Testis (tissue), 5 donors: ENCODE measurements around the gene OR6K2. TPM values are rescaled to one million over a fixed set of nuclear protein-coding genes. Genes with fewer than 3 reads are reported as not detected.

Source experiments
- DNase-seq: peaks from one replicate; pipeline ENCODE4 v3.0.0-alpha.2; 2019
- H3K27ac ChIP-seq, 2 donors: fragments of 200-600 bp; sonication (generic); one replicate each; pipeline ENCODE4 v1.5.1; 2019
- H3K27me3 ChIP-seq: fragments of 200-600 bp; sonication (generic); one replicate; pipeline ENCODE4 v1.5.1; 2019
- H3K36me3 ChIP-seq: fragments of 200-600 bp; sonication (generic); one replicate; pipeline ENCODE4 v1.5.1; 2017; ENCODE audit warnings: low read depth; ENCODE audit errors: missing control alignments
- H3K4me1 ChIP-seq: fragments of 200-600 bp; sonication (generic); one replicate; pipeline ENCODE4 v1.5.1; 2019
- H3K4me3 ChIP-seq, 2 donors: fragments of 200-600 bp; sonication (generic); one replicate each; pipeline ENCODE4 v1.5.1; 2017 to 2019
- H3K9me3 ChIP-seq: fragments of 200-600 bp; sonication (generic); one replicate; pipeline ENCODE4 v1.5.1; 2017
- POLR2A ChIP-seq: fragments of 450-650 bp; IDR thresholded peaks from one replicate; pipeline ENCODE4 v1.6.1; 2017; ENCODE audit warnings: antibody characterized with exemption, mild to moderate bottlenecking, moderate library complexity
- WGBS, 2 donors: methylation state at CpG; one replicate each; pipeline ENCODE4 v1.1.5; 2018; 5-methylcytosine and 5-hydroxymethylcytosine counted together
- intact Hi-C: fragments of 100-400 bp; cut with DNase I; formaldehyde crosslinking; loops from one replicate; pipeline ENCODE4 v1.15.1; 2023; ENCODE audit warnings: low total_unique reads
- long read RNA-seq, 2 donors: transcript quantifications; one replicate each; lab custom pipeline, GENCODE V29; 2026
- polyA plus RNA-seq: library from polyadenylated mRNA; stranded (reverse); fragments of 350-450 nt; fragmentation: Illumina TruSeq; extraction: RNeasy Lipid Tissue Mini Kit (QIAGEN cat#74804); gene quantifications from one replicate; pipeline ENCODE4 v1.2.3, GENCODE V29; 2014; ENCODE audit warnings: low read depth, low replicate concordance; ENCODE audit not compliant: insufficient read depth
- total RNA-seq, 2 donors: library from RNA; depleted of rRNA; stranded (reverse); fragments of >200 nt; gene quantifications; one replicate each; pipeline ENCODE4 v1.2.3, GENCODE V29; 2016
- TF ChIP-seq, protein P1 (sequence below), 3 experiments: fragments of 450-650 bp in 2 of 3; fragments of 200-600 bp in 1 of 3; sonication (generic) in 1 of 3; IDR thresholded peaks; one replicate each; pipeline ENCODE4 v1.5.1; 2016 to 2019; ENCODE audit warnings: antibody characterized with exemption in 3 of 3, mild to moderate bottlenecking in 2 of 3, moderate library complexity in 1 of 3

Gene OR6K2
- not detected for total RNA-seq
- not detected for polyA plus RNA-seq
- long read RNA-seq, donor 1 = 0 reads
- long read RNA-seq, donor 2 = 0 reads

DNA sequence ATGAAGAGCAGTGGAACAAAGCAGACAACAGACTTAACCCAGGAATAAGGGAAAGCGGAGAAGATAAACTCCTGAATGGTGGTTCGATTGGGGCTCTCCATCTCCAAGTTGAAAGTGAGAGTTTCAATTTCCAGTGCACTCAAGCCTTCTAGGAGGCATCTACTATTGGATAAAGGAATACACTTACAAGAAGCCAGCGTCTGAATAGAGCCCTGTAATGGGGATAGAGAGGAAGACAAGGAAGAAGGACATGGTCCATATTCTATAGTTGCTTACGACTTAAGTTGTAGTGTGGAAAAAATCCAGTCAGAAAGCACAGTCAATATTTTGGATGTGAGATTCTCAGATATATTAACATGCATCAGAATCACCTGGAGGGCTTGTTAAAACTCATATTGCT, at the start of gene OR6K2:
OR6K2 (minus strand) TSS at position 101 of the 400 bp plus-strand sequence; CDS start at position 101, 0 bp downstream.
- Histone ChIP-seq H3K9me3 (no peaks in the 10 kb centered on the region), H3K27ac (no peak within 1 kb of the TSS), H3K36me3 (no peaks in the 10 kb centered on the region), H3K4me3 (no peak within 1 kb of the TSS), H3K27me3 (no peaks in the 10 kb centered on the region), H3K4me1 (no peaks in the 10 kb centered on the region)
- no peak for TF ChIP-seq POLR2A
- TF ChIP-seq, protein P1, sequence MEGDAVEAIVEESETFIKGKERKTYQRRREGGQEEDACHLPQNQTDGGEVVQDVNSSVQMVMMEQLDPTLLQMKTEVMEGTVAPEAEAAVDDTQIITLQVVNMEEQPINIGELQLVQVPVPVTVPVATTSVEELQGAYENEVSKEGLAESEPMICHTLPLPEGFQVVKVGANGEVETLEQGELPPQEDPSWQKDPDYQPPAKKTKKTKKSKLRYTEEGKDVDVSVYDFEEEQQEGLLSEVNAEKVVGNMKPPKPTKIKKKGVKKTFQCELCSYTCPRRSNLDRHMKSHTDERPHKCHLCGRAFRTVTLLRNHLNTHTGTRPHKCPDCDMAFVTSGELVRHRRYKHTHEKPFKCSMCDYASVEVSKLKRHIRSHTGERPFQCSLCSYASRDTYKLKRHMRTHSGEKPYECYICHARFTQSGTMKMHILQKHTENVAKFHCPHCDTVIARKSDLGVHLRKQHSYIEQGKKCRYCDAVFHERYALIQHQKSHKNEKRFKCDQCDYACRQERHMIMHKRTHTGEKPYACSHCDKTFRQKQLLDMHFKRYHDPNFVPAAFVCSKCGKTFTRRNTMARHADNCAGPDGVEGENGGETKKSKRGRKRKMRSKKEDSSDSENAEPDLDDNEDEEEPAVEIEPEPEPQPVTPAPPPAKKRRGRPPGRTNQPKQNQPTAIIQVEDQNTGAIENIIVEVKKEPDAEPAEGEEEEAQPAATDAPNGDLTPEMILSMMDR (IDR thresholded peaks at IDR 0.05) = no peak
- intact Hi-C loops = no loop called here
- WGBS, 2 donors = 82 to 88% methylated on average over 4 of the region's 4 CpGs
- DNase-seq = no peak

DNA sequence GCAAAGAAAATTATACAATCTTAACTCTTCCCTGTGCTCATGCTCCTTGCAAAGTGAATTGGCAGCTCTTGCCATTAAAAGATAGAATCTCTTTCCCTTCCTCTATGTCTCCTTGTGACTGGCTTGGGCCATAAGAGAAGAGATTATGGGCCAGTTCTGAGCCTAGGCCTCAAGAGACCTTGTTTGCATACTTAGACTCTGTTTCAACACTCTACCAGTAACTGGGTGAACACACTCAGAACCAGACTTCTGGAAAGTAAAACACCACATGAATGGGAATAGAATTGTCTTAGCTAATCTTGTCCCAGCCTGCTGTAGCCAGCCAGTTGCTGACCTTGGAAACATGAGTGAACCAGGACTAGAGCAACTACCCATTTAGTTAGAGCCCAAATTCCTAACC, 35.4 kb upstream of the OR6K2 start:
- Histone ChIP-seq H3K36me3 (no peaks in the 10 kb centered on the region), H3K9me3 (no peaks in the 10 kb centered on the region), H3K4me3 (no peak overlapping the region), H3K27me3 (no peaks in the 10 kb centered on the region), H3K27ac (no peak overlapping the region), H3K4me1 (no peaks in the 10 kb centered on the region)
- intact Hi-C loops = no loop called here
- DNase-seq = no peak
- TF ChIP-seq, protein P1 (IDR thresholded peaks at IDR 0.05) = no peak
- TF ChIP-seq POLR2A = no peak

- no peaks in the 10 kb centered on the region for H3K36me3 ChIP-seq
- WGBS, 2 donors = 63 to 77% methylated on average over 2 of the region's 2 CpGs
- H3K27ac ChIP-seq = no peak overlapping the region
- no peak overlapping the region for H3K4me3 ChIP-seq
- DNase-seq = no peak
- H3K27me3 ChIP-seq = no peaks in the 10 kb centered on the region
- intact Hi-C loops = no loop called here
- no peaks in the 10 kb centered on the region for H3K4me1 ChIP-seq
- no peaks in the 10 kb centered on the region for H3K9me3 ChIP-seq
- TF ChIP-seq, protein P1 (IDR thresholded peaks at IDR 0.05) = no peak
- no peak for TF ChIP-seq POLR2A
Measured at GRCh38 chr1:158732524-158732923, 32.1 kb upstream of the OR6K2 start.

DNA sequence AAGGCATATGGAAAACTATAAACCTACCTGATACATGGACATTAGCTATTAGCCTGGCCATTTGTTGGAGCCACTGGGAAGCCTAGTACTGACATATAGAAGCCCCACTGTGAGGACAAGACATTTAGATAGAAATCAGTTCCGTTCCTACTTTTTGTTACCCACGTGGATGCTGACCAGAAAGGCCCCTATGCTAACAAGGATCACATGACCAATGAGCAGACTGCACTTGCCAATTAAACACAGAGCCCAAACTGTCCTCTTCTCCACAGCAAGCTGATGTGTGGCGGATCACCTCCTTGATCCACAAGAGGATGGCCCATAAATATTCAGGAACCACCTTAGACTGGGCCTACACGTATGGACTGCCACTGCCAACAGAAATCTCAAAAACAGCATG, 31.3 kb upstream of the OR6K2 start:
- no peak for DNase-seq
- Histone ChIP-seq H3K9me3 (no peaks in the 10 kb centered on the region), H3K27ac (no peak overlapping the region), H3K4me1 (no peaks in the 10 kb centered on the region), H3K36me3 (no peaks in the 10 kb centered on the region), H3K27me3 (no peaks in the 10 kb centered on the region), H3K4me3 (no peak overlapping the region)
- intact Hi-C loops = no loop called here
- TF ChIP-seq POLR2A = no peak
- 80 to 84% methylated on average over 4 of the region's 4 CpGs for WGBS, 2 donors

- no peaks in the 10 kb centered on the region for H3K36me3 ChIP-seq
- H3K9me3 ChIP-seq = no peaks in the 10 kb centered on the region
- no peaks in the 10 kb centered on the region for H3K4me1 ChIP-seq
- DNase-seq = no peak
- no peak overlapping the region for H3K27ac ChIP-seq
- intact Hi-C loops = no loop called here
- 52 to 71% methylated on average over 4 of the region's 4 CpGs for WGBS, 2 donors
- no peak for TF ChIP-seq POLR2A
- TF ChIP-seq, protein P1 (IDR thresholded peaks at IDR 0.05) = no peak
- no peaks in the 10 kb centered on the region for H3K27me3 ChIP-seq
- no peak overlapping the region for H3K4me3 ChIP-seq
Measured at GRCh38 chr1:158730453-158730852, 30.0 kb upstream of the OR6K2 start.
